GM23338 (cell line): ENCODE measurements around the gene MAGI3. TPM values are rescaled to one million over a fixed set of nuclear protein-coding genes. Genes with fewer than 3 reads are reported as not detected.

Source experiments
- ATAC-seq: fragments of 200-7000 bp; cut with Tn5 transposase; 3 replicates; pipeline ENCODE4 v1.9.1; 2020
- DNase-seq: peaks from one replicate; pipeline ENCODE4 v3.0.0-alpha.2; 2015; ENCODE audit warnings: low spot score
- H2AFZ ChIP-seq: fragments of 200-600 bp; sonication (generic); 2 replicates; pipeline ENCODE4 v1.8.0; 2016; ENCODE audit warnings: antibody characterized with exemption, mild to moderate bottlenecking, moderate library complexity
- H3F3A ChIP-seq: fragments of 200-600 bp; sonication (generic); replicated peaks from 2 replicates; pipeline ENCODE4 v1.8.0; 2017; ENCODE audit warnings: antibody characterized with exemption, mixed run types, low read depth
- H3K27ac ChIP-seq: fragments of 200-600 bp; sonication (generic); 2 replicates; pipeline ENCODE4 v1.6.1; 2016; ENCODE audit warnings: low read depth
- H3K27me3 ChIP-seq: fragments of 200-600 bp; sonication (generic); 2 replicates; pipeline ENCODE4 v1.8.0; 2016; ENCODE audit warnings: mild to moderate bottlenecking, mixed run types, moderate library complexity; ENCODE audit not compliant: insufficient read depth
- H3K36me3 ChIP-seq: fragments of 200-600 bp; sonication (generic); 2 replicates; pipeline ENCODE4 v1.8.0; 2016; ENCODE audit warnings: mild to moderate bottlenecking; ENCODE audit not compliant: insufficient read depth
- H3K4me1 ChIP-seq: fragments of 200-600 bp; sonication (generic); 2 replicates; pipeline ENCODE4 v1.8.0; 2016; ENCODE audit warnings: mild to moderate bottlenecking, moderate library complexity; ENCODE audit not compliant: insufficient read depth
- H3K4me2 ChIP-seq: fragments of 200-600 bp; sonication (generic); 2 replicates; pipeline ENCODE4 v1.7.1; 2017; ENCODE audit warnings: mixed run types
- H3K4me3 ChIP-seq: fragments of 200-600 bp; sonication (generic); 2 replicates; pipeline ENCODE4 v1.6.1; 2016; ENCODE audit warnings: mixed run types
- H3K79me2 ChIP-seq: fragments of 200-600 bp; sonication (generic); replicated peaks from 2 replicates; pipeline ENCODE4 v1.8.0; 2017; ENCODE audit warnings: mild to moderate bottlenecking; ENCODE audit not compliant: insufficient read depth
- H3K9me2 ChIP-seq: fragments of 200-600 bp; sonication (generic); 2 replicates; pipeline ENCODE4 v1.8.0; 2017; ENCODE audit not compliant: insufficient read depth
- H4K20me1 ChIP-seq: fragments of 200-600 bp; sonication (generic); replicated peaks from 2 replicates; pipeline ENCODE4 v1.8.0; 2017; ENCODE audit warnings: mild to moderate bottlenecking; ENCODE audit not compliant: insufficient read depth
- H3K27ac Mint-ChIP-seq: 2 replicates; pipeline ENCODE4 v1.8.0; 2020; ENCODE audit warnings: inconsistent platforms, mild to moderate bottlenecking, moderate library complexity, mixed read lengths
- H3K27me3 Mint-ChIP-seq: 3 replicates; pipeline ENCODE4 v1.8.0; 2022; ENCODE audit warnings: low read depth, mild to moderate bottlenecking, moderate library complexity, mixed read lengths, inconsistent platforms; ENCODE audit not compliant: insufficient read depth, poor library complexity
- H3K36me3 Mint-ChIP-seq: 3 replicates; pipeline ENCODE4 v1.8.0; 2021; ENCODE audit warnings: low read depth, mild to moderate bottlenecking, inconsistent platforms, moderate library complexity, mixed read lengths
- H3K4me1 Mint-ChIP-seq: 3 replicates; pipeline ENCODE4 v1.8.0; 2020; ENCODE audit warnings: mild to moderate bottlenecking, inconsistent platforms, mixed read lengths
- H3K4me3 Mint-ChIP-seq: 3 replicates; pipeline ENCODE4 v1.8.0; 2021; ENCODE audit warnings: moderate library complexity, mild to moderate bottlenecking, inconsistent platforms, mixed read lengths
- H3K9me3 Mint-ChIP-seq: 3 replicates; pipeline ENCODE4 v1.8.0; 2020; ENCODE audit warnings: moderate library complexity, mild to moderate bottlenecking, inconsistent platforms, mixed read lengths
- CREB1 ChIP-seq: fragments of 250-450 bp; sonication (Bioruptor Pico); IDR thresholded peaks from 2 replicates; pipeline ENCODE4 v1.5.0; 2020; ENCODE audit warnings: low read depth, mild to moderate bottlenecking, moderate library complexity
- EZH2 ChIP-seq: fragments of 200-600 bp; sonication (generic); IDR thresholded peaks from one replicate; pipeline ENCODE4 v1.8.0; 2017; ENCODE audit warnings: antibody characterized with exemption, mild to moderate bottlenecking, low read depth; ENCODE audit not compliant: unreplicated experiment
- EZH2phosphoT487 ChIP-seq: fragments of 200-600 bp; sonication (generic); IDR thresholded peaks from one replicate; pipeline ENCODE4 v1.8.1; 2018; ENCODE audit warnings: antibody characterized with exemption; ENCODE audit not compliant: unreplicated experiment
- JUNB ChIP-seq: IDR thresholded peaks from one replicate; pipeline ENCODE4 v1.6.1; 2016; ENCODE audit warnings: antibody characterized with exemption; ENCODE audit not compliant: unreplicated experiment
- NANOG ChIP-seq: IDR thresholded peaks from 2 replicates; pipeline ENCODE4 v1.6.1; 2016; ENCODE audit warnings: antibody characterized with exemption, borderline replicate concordance
- POLR2AphosphoS5 ChIP-seq: IDR thresholded peaks from 2 replicates; pipeline ENCODE4 v1.6.1; 2016; ENCODE audit warnings: antibody characterized with exemption, low read depth
- ZNF114 ChIP-seq: fragments of 250-450 bp; sonication (Bioruptor Pico); IDR thresholded peaks from 2 replicates; pipeline ENCODE4 v1.5.0; 2020; ENCODE audit warnings: mild to moderate bottlenecking, moderate library complexity
- ZNF331 ChIP-seq: fragments of 250-450 bp; sonication (Bioruptor Pico); IDR thresholded peaks from 2 replicates; pipeline ENCODE4 v1.5.0; 2020; ENCODE audit warnings: low read depth, mild to moderate bottlenecking, moderate library complexity
- polyA plus RNA-seq: library from polyadenylated mRNA; unstranded; fragments of >200 nt; fragmentation: Nextera tagmentation; extraction: Ambion mirVana; gene quantifications from 2 replicates; pipeline ENCODE4 v1.2.1, GENCODE V29; 2016
- total RNA-seq: library from RNA; depleted of rRNA; stranded (reverse); fragments of >200 nt; shearing (Covaris generic); gene quantifications from 2 replicates; pipeline ENCODE4 v1.2.3, GENCODE V29; 2014
- TF ChIP-seq, protein P1 (sequence below), 2 experiments: fragments of 200-600 bp in 1 of 2; sonication (generic) in 1 of 2; conservative IDR thresholded peaks; 2 replicates each; pipeline versions ENCODE4 v1.5.1 to v1.6.1; 2016 to 2017; ENCODE audit warnings: antibody characterized with exemption in 2 of 2, low read depth in 2 of 2, mild to moderate bottlenecking in 2 of 2, moderate library complexity in 1 of 2
- TF ChIP-seq, protein P2 (sequence below): fragments of 250-450 bp; sonication (Bioruptor Pico); IDR thresholded peaks from 2 replicates; pipeline ENCODE4 v1.5.0; 2020; ENCODE audit warnings: mild to moderate bottlenecking, moderate library complexity
- TF ChIP-seq, protein P3 (sequence below): IDR thresholded peaks from one replicate; pipeline ENCODE4 v1.6.1; 2018; ENCODE audit warnings: antibody characterized with exemption; ENCODE audit not compliant: unreplicated experiment

MAGI3 gene
- total and polyA plus RNA-seq, 2 experiments from 2014 or later: 3.9 to 10.0 TPM

DNA sequence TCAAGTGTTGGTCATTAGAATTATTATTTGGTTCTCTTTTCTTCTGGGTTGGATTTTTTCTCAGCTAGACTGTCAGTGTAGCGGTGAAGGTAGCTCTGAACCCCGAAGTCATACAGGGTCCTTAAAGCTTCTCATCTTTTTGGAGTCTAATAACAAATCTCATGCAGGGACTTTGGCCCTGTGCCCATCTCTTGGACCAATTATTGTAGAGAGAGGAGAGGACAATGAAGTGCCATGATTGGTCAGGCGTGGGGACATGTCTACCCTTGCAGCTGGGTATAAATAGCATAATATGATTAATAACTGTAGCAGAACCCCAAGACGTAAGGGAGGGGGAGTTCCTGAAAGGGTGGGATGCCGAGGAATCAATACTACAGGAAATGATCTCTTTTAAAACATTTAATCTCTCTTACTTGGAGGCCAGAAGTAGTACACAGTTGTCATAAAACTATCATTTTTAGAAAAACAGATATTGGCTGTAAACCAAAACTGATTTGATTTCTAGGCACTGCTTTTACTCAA lies 8.8 kb downstream of the MAGI3 start:
- no peak overlapping the region for H3K4me3 Mint-ChIP-seq
- Histone ChIP-seq H3K4me1 (0 out of 2 replicates have a peak, but pooled peaks cover 2% of the 10 kb centered on the region), H3K79me2 (peaks cover 30% of the 10 kb centered on the region), H3K36me3 (no peaks in the 10 kb centered on the region), H3K4me2 (no peak overlapping the region), H3K4me3 (no peak overlapping the region), H4K20me1 (no peaks in the 10 kb centered on the region), H3F3A (no peaks in the 10 kb centered on the region), H3K27me3 (no peaks in the 10 kb centered on the region), H2AFZ (no peak overlapping the region), H3K27ac (no peak overlapping the region), H3K9me2 (no peaks in the 10 kb centered on the region)
- no peaks in the 10 kb centered on the region for H3K9me3 Mint-ChIP-seq
- ATAC-seq (no peak), DNase-seq (no peak)
- TF ChIP-seq EZH2phosphoT487 (no peak), JUNB (no peak), CREB1 (CRISPR knock-in tag) (no peak), POLR2AphosphoS5 (no peak), NANOG (no peak), ZNF331 (CRISPR knock-in tag) (no peak), ZNF114 (no peak), EZH2 (no peak)
- TF ChIP-seq, protein P1, sequence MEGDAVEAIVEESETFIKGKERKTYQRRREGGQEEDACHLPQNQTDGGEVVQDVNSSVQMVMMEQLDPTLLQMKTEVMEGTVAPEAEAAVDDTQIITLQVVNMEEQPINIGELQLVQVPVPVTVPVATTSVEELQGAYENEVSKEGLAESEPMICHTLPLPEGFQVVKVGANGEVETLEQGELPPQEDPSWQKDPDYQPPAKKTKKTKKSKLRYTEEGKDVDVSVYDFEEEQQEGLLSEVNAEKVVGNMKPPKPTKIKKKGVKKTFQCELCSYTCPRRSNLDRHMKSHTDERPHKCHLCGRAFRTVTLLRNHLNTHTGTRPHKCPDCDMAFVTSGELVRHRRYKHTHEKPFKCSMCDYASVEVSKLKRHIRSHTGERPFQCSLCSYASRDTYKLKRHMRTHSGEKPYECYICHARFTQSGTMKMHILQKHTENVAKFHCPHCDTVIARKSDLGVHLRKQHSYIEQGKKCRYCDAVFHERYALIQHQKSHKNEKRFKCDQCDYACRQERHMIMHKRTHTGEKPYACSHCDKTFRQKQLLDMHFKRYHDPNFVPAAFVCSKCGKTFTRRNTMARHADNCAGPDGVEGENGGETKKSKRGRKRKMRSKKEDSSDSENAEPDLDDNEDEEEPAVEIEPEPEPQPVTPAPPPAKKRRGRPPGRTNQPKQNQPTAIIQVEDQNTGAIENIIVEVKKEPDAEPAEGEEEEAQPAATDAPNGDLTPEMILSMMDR (conservative IDR thresholded peaks at IDR 0.05; ENCODE audit: low read depth in 2 of 2): no peak
- TF ChIP-seq, protein P2, sequence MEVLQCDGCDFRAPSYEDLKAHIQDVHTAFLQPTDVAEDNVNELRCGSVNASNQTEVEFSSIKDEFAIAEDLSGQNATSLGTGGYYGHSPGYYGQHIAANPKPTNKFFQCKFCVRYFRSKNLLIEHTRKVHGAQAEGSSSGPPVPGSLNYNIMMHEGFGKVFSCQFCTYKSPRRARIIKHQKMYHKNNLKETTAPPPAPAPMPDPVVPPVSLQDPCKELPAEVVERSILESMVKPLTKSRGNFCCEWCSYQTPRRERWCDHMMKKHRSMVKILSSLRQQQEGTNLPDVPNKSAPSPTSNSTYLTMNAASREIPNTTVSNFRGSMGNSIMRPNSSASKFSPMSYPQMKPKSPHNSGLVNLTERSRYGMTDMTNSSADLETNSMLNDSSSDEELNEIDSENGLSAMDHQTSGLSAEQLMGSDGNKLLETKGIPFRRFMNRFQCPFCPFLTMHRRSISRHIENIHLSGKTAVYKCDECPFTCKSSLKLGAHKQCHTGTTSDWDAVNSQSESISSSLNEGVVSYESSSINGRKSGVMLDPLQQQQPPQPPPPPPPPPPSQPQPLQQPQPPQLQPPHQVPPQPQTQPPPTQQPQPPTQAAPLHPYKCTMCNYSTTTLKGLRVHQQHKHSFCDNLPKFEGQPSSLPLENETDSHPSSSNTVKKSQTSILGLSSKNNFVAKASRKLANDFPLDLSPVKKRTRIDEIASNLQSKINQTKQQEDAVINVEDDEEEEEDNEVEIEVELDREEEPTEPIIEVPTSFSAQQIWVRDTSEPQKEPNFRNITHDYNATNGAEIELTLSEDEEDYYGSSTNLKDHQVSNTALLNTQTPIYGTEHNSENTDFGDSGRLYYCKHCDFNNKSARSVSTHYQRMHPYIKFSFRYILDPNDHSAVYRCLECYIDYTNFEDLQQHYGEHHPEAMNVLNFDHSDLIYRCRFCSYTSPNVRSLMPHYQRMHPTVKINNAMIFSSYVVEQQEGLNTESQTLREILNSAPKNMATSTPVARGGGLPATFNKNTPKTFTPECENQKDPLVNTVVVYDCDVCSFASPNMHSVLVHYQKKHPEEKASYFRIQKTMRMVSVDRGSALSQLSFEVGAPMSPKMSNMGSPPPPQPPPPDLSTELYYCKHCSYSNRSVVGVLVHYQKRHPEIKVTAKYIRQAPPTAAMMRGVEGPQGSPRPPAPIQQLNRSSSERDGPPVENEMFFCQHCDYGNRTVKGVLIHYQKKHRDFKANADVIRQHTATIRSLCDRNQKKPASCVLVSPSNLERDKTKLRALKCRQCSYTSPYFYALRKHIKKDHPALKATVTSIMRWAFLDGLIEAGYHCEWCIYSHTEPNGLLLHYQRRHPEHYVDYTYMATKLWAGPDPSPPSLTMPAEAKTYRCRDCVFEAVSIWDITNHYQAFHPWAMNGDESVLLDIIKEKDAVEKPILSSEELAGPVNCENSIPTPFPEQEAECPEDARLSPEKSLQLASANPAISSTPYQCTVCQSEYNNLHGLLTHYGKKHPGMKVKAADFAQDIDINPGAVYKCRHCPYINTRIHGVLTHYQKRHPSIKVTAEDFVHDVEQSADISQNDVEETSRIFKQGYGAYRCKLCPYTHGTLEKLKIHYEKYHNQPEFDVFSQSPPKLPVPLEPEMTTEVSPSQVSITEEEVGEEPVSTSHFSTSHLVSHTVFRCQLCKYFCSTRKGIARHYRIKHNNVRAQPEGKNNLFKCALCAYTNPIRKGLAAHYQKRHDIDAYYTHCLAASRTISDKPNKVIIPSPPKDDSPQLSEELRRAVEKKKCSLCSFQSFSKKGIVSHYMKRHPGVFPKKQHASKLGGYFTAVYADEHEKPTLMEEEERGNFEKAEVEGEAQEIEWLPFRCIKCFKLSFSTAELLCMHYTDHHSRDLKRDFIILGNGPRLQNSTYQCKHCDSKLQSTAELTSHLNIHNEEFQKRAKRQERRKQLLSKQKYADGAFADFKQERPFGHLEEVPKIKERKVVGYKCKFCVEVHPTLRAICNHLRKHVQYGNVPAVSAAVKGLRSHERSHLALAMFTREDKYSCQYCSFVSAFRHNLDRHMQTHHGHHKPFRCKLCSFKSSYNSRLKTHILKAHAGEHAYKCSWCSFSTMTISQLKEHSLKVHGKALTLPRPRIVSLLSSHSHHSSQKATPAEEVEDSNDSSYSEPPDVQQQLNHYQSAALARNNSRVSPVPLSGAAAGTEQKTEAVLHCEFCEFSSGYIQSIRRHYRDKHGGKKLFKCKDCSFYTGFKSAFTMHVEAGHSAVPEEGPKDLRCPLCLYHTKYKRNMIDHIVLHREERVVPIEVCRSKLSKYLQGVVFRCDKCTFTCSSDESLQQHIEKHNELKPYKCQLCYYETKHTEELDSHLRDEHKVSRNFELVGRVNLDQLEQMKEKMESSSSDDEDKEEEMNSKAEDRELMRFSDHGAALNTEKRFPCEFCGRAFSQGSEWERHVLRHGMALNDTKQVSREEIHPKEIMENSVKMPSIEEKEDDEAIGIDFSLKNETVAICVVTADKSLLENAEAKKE: no peak
- TF ChIP-seq, protein P3, sequence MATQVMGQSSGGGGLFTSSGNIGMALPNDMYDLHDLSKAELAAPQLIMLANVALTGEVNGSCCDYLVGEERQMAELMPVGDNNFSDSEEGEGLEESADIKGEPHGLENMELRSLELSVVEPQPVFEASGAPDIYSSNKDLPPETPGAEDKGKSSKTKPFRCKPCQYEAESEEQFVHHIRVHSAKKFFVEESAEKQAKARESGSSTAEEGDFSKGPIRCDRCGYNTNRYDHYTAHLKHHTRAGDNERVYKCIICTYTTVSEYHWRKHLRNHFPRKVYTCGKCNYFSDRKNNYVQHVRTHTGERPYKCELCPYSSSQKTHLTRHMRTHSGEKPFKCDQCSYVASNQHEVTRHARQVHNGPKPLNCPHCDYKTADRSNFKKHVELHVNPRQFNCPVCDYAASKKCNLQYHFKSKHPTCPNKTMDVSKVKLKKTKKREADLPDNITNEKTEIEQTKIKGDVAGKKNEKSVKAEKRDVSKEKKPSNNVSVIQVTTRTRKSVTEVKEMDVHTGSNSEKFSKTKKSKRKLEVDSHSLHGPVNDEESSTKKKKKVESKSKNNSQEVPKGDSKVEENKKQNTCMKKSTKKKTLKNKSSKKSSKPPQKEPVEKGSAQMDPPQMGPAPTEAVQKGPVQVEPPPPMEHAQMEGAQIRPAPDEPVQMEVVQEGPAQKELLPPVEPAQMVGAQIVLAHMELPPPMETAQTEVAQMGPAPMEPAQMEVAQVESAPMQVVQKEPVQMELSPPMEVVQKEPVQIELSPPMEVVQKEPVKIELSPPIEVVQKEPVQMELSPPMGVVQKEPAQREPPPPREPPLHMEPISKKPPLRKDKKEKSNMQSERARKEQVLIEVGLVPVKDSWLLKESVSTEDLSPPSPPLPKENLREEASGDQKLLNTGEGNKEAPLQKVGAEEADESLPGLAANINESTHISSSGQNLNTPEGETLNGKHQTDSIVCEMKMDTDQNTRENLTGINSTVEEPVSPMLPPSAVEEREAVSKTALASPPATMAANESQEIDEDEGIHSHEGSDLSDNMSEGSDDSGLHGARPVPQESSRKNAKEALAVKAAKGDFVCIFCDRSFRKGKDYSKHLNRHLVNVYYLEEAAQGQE: no peak
- H3K36me3 Mint-ChIP-seq: no peaks in the 10 kb centered on the region
- H3K27me3 Mint-ChIP-seq: peaks cover 2% of the 10 kb centered on the region
- H3K27ac Mint-ChIP-seq: 0 out of 2 replicates have a peak overlapping the region, but pooled peaks have one; percentile 12
- H3K4me1 Mint-ChIP-seq: peaks cover 11% of the 10 kb centered on the region; the same call in 2 of the 3 replicates
